Neural progenitor cell (in vitro differentiated cells): ENCODE results near the gene BOD1L2. TPM values are rescaled to one million over a fixed set of nuclear protein-coding genes. Genes with fewer than 3 reads are reported as not detected.
A peak's percentile ranks its signal among the peaks of the same experiment; 100 is the strongest.

ENCODE experiments used
- DNase-seq: peaks from one replicate; pipeline ENCODE4 v3.0.0-alpha.2; 2016; ENCODE audit warnings: low spot score
- H2AFZ ChIP-seq: fragments of 200-600 bp; sonication (generic); replicated peaks from 2 replicates; pipeline ENCODE4 v1.6.1; 2016; ENCODE audit warnings: antibody characterized with exemption
- H3F3A ChIP-seq: fragments of 200-600 bp; sonication (generic); 2 replicates; pipeline ENCODE4 v1.6.1; 2016; ENCODE audit warnings: antibody characterized with exemption, low read depth
- H3K27ac ChIP-seq: fragments of 200-600 bp; sonication (generic); 2 replicates; pipeline ENCODE4 v1.5.1; 2016; ENCODE audit warnings: mild to moderate bottlenecking
- H3K27me3 ChIP-seq: fragments of 200-600 bp; sonication (generic); 2 replicates; pipeline ENCODE4 v1.6.1; 2016; ENCODE audit warnings: mild to moderate bottlenecking, moderate library complexity
- H3K36me3 ChIP-seq: fragments of 200-600 bp; sonication (generic); 2 replicates; pipeline ENCODE4 v1.5.1; 2016
- H3K4me1 ChIP-seq: fragments of 200-600 bp; sonication (generic); 2 replicates; pipeline ENCODE4 v1.6.1; 2016; ENCODE audit warnings: mixed run types
- H3K4me2 ChIP-seq: fragments of 200-600 bp; sonication (generic); 2 replicates; pipeline ENCODE4 v1.6.1; 2016
- H3K4me3 ChIP-seq: fragments of 200-600 bp; sonication (generic); 2 replicates; pipeline ENCODE4 v1.5.1; 2016
- H3K79me2 ChIP-seq: fragments of 200-600 bp; sonication (generic); 2 replicates; pipeline ENCODE4 v1.6.1; 2016; ENCODE audit warnings: low read depth
- H3K9ac ChIP-seq: fragments of 200-600 bp; sonication (generic); 2 replicates; pipeline ENCODE4 v1.6.1; 2016
- H3K9me3 ChIP-seq: fragments of 200-600 bp; sonication (generic); 2 replicates; pipeline ENCODE4 v1.5.1; 2016; ENCODE audit warnings: low read depth
- H4K20me1 ChIP-seq: fragments of 200-600 bp; sonication (generic); 2 replicates; pipeline ENCODE4 v1.6.1; 2016; ENCODE audit warnings: low read depth
- H3K27ac Mint-ChIP-seq: 3 replicates; pipeline ENCODE4 v1.8.0; 2021; ENCODE audit warnings: mixed read lengths
- H3K27me3 Mint-ChIP-seq: 2 replicates; pipeline ENCODE4 v1.8.0; 2022; ENCODE audit warnings: low read depth, mild to moderate bottlenecking, inconsistent platforms, moderate library complexity, mixed read lengths; ENCODE audit not compliant: insufficient read depth
- H3K36me3 Mint-ChIP-seq: 3 replicates; pipeline ENCODE4 v1.8.0; 2021; ENCODE audit warnings: mixed read lengths
- H3K4me1 Mint-ChIP-seq: 3 replicates; pipeline ENCODE4 v1.8.0; 2021; ENCODE audit warnings: mixed read lengths
- H3K4me3 Mint-ChIP-seq: 3 replicates; pipeline ENCODE4 v1.8.0; 2021; ENCODE audit warnings: mild to moderate bottlenecking, moderate library complexity, mixed read lengths
- H3K9me3 Mint-ChIP-seq: 3 replicates; pipeline ENCODE4 v1.8.0; 2020; ENCODE audit warnings: mixed read lengths
- CTCF ChIP-seq: fragments of 200-600 bp; sonication (generic); IDR thresholded peaks from 2 replicates; pipeline ENCODE4 v1.5.1; 2017; ENCODE audit warnings: antibody characterized with exemption, mild to moderate bottlenecking
- EZH2 ChIP-seq: fragments of 200-600 bp; sonication (generic); IDR thresholded peaks from 2 replicates; pipeline ENCODE4 v1.6.1; 2017; ENCODE audit warnings: antibody characterized with exemption, mild to moderate bottlenecking, moderate library complexity
- EZH2phosphoT487 ChIP-seq: fragments of 200-600 bp; sonication (generic); IDR thresholded peaks from 2 replicates; pipeline ENCODE4 v1.6.1; 2017; ENCODE audit warnings: antibody characterized with exemption
- total RNA-seq: library from RNA; depleted of rRNA; stranded (reverse); fragments of >200 nt; gene quantifications from 2 replicates; pipeline ENCODE4 v1.2.3, GENCODE V29; 2015; ENCODE audit warnings: low replicate concordance

Gene BOD1L2
- not detected in 2 replicates for total RNA-seq

DNA sequence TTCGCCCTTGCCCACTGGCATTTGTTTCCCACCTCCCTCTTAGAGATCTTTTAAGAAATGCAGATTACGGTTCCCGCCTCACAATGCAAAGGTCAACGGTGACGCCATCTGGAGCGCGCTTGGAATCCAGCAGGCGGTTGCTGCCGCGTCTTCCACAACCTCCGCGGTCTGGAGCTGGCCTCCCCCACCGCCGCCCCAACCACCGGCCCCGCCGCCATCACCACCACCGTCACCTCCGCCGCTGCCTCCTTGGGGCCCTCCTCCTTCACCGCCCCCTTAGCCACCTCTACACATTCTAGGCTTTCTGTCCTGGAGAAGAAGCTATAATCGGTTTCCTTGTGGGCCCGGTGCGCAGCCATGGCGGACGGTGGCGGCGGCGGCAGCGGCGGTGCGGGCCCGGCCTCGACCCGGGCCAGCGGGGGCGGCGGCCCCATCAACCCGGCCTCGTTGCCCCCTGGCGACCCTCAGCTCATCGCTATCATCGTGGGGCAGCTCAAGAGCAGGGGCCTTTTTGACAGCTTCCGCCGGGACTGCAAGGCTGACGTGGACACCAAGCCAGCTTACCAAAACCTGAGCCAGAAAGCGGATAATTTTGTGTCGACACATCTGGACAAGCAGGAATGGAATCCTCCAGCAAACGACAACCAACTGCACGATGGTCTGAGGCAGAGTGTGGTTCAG is at the start of gene BOD1L2:
BOD1L2 (plus strand) TSS at position 132 of the 681 bp plus-strand sequence; CDS start at position 358, 226 bp downstream.
- no peak for DNase-seq
- peak within 1 kb of the TSS; percentile 52 for H3K27ac Mint-ChIP-seq

DNA sequence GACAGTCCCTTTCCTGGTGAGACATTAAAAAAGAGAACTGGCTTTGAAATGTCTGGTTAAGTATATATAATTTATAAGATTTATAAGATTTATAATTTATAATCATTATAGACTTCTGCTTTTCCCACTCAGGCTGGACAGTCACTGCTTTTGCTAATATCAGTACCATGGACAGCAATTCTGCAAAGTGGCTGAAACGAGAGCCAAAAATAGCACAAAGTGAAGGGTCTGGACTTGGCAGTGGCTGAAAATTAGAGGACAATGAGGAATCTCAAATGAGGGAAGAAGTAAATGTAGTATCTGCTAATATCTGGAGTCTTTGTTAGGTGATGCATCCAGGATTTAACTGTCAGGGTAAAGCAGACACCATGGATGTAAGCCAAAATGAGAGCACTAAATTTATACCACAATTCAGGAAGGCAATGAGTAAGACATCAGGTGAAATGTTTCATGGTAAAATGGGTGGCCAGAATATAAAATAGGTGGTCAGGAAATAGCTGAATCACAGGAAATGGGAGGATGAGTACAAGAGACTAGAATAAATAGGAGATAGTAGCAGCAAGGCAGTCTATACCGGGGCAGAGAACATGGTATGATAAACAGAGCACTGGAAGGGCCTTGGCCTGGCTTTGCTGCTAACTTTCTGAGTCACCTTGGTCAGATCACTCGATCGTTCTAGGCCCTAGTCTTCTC is 39.6 kb upstream of the BOD1L2 start:
- Mint-ChIP-seq H3K27me3 (peaks cover 19% of the 10 kb centered on the region), H3K4me3 (no peak overlapping the region), H3K4me1 (no peaks in the 10 kb centered on the region), H3K27ac (no peak overlapping the region), H3K36me3 (no peaks in the 10 kb centered on the region), H3K9me3 (peaks cover 2% of the 10 kb centered on the region)
- Histone ChIP-seq H3K9ac (no peak overlapping the region), H3K79me2 (no peaks in the 10 kb centered on the region), H3K27me3 (no peaks in the 10 kb centered on the region), H4K20me1 (peaks cover 4% of the 10 kb centered on the region), H3K9me3 (no peaks in the 10 kb centered on the region), H3K4me2 (no peak overlapping the region), H3K4me1 (no peaks in the 10 kb centered on the region), H3K27ac (no peak overlapping the region), H3K4me3 (no peak overlapping the region), H3F3A (no peaks in the 10 kb centered on the region), H3K36me3 (no peaks in the 10 kb centered on the region), H2AFZ (no peak overlapping the region)
- TF ChIP-seq CTCF (no peak), EZH2 (no peak), EZH2phosphoT487 (no peak)
- peak; percentile 58 for DNase-seq

More for the DNA sequence above, at the start of gene BOD1L2:
- no peak within 1 kb of the TSS for H2AFZ ChIP-seq
- Mint-ChIP-seq H3K4me3 (peak within 1 kb of the TSS; percentile 15), H3K27me3 (peaks cover 11% of the 10 kb centered on the region), H3K4me1 (peaks cover 40% of the 10 kb centered on the region), H3K9me3 (peaks cover 5% of the 10 kb centered on the region), H3K36me3 (no peaks in the 10 kb centered on the region)
- H4K20me1 ChIP-seq, result no peaks in the 10 kb centered on the region
- H3K79me2 ChIP-seq, result no peaks in the 10 kb centered on the region
- H3K27ac ChIP-seq, result no peak within 1 kb of the TSS
- H3K4me1 ChIP-seq, result peaks cover 35% of the 10 kb centered on the region
- no peak within 1 kb of the TSS for H3K9ac ChIP-seq
- H3F3A ChIP-seq, result peaks cover 25% of the 10 kb centered on the region
- H3K27me3 ChIP-seq, result no peaks in the 10 kb centered on the region
- H3K36me3 ChIP-seq, result no peaks in the 10 kb centered on the region
- no peak for TF ChIP-seq EZH2
- no peak for TF ChIP-seq CTCF
- TF ChIP-seq EZH2phosphoT487, result no peak
- H3K4me3 ChIP-seq, result no peak within 1 kb of the TSS
- no peak within 1 kb of the TSS for H3K4me2 ChIP-seq
- H3K9me3 ChIP-seq, result no peaks in the 10 kb centered on the region

- DNase-seq, result no peak
- H3K79me2 ChIP-seq, result no peaks in the 10 kb centered on the region
- Mint-ChIP-seq H3K36me3 (no peaks in the 10 kb centered on the region), H3K4me1 (peaks cover 2% of the 10 kb centered on the region), H3K27ac (no peak overlapping the region), H3K9me3 (no peaks in the 10 kb centered on the region), H3K4me3 (no peak overlapping the region), H3K27me3 (peaks cover 14% of the 10 kb centered on the region)
- TF ChIP-seq EZH2phosphoT487 (no peak), EZH2 (no peak), CTCF (no peak)
- H3K27ac ChIP-seq, result no peak overlapping the region
- no peak overlapping the region for H3K4me2 ChIP-seq
- no peaks in the 10 kb centered on the region for H3K9me3 ChIP-seq
- H2AFZ ChIP-seq, result no peak overlapping the region
- no peaks in the 10 kb centered on the region for H3F3A ChIP-seq
- peaks cover 4% of the 10 kb centered on the region for H4K20me1 ChIP-seq
- no peaks in the 10 kb centered on the region for H3K4me1 ChIP-seq
- H3K36me3 ChIP-seq, result no peaks in the 10 kb centered on the region
- no peak overlapping the region for H3K4me3 ChIP-seq
- no peak overlapping the region for H3K9ac ChIP-seq
- H3K27me3 ChIP-seq, result no peaks in the 10 kb centered on the region
Measured at GRCh38 chr18:57110290-57110689, 36.6 kb upstream of the BOD1L2 start.
